Liver (tissue), 3 donors: ENCODE data around the gene CCIN.

ENCODE experiments used
- ATF3 ChIP-seq: IDR thresholded peaks from 2 replicates; pipeline ENCODE4 v1.6.1; 2016; ENCODE audit warnings: antibody characterized with exemption
- CTCF ChIP-seq: fragments of 150-350 bp; IDR thresholded peaks from 2 replicates; pipeline ENCODE4 v1.5.1; 2017; ENCODE audit warnings: improper control_type of control experiment, low read depth, low read length; ENCODE audit not compliant: missing input control
- EGR1 ChIP-seq, 2 donors: IDR thresholded peaks; 2 replicates each; pipeline ENCODE4 v1.6.1; 2016 to 2018; ENCODE audit warnings: antibody characterized with exemption in 2 of 2, low read depth in 2 of 2
- FOXA1 ChIP-seq: IDR thresholded peaks from 2 replicates; pipeline ENCODE4 v1.6.1; 2016; ENCODE audit warnings: antibody characterized with exemption
- HNF4A ChIP-seq, 2 donors: conservative IDR thresholded peaks; 2 replicates each; pipeline ENCODE4 v1.6.1; 2016; ENCODE audit warnings: antibody characterized with exemption in 2 of 2, mild to moderate bottlenecking in 2 of 2
- JUND ChIP-seq, 2 donors: IDR thresholded peaks; 2 replicates each; pipeline ENCODE4 v1.6.1; 2016; ENCODE audit warnings: antibody characterized with exemption in 2 of 2
- MAX ChIP-seq: IDR thresholded peaks from 2 replicates; pipeline ENCODE4 v1.6.1; 2016; ENCODE audit warnings: antibody characterized with exemption
- REST ChIP-seq: IDR thresholded peaks from 2 replicates; pipeline ENCODE4 v1.6.1; 2016; ENCODE audit warnings: antibody characterized with exemption, mild to moderate bottlenecking
- TAF1 ChIP-seq: conservative IDR thresholded peaks from 2 replicates; pipeline ENCODE4 v1.6.1; 2016; ENCODE audit warnings: antibody characterized with exemption, mild to moderate bottlenecking
- ZBTB33 ChIP-seq: IDR thresholded peaks from 2 replicates; pipeline ENCODE4 v1.6.1; 2016; ENCODE audit warnings: antibody characterized with exemption
- donor health status: healthy.
- donor health status: healthy.

- TF ChIP-seq CTCF (no peak), ATF3 (no peak), HNF4A (conservative IDR thresholded peaks at IDR 0.05) (no peak), MAX (no peak), JUND (IDR thresholded peaks at IDR 0.05) (no peak), FOXA1 (no peak), REST (no peak), TAF1 (no peak), ZBTB33 (no peak), EGR1 (IDR thresholded peaks at IDR 0.05; ENCODE audit: low read depth in 2 of 2) (no peak)
Measured at GRCh38 chr9:36188212-36188611, 19.0 kb downstream of the CCIN start.
